GM19239 (cell line): Measurements from ENCODE around the gene DNMT3A.

Experiments
- DNase-seq: peaks from one replicate; pipeline ENCODE4 v3.0.0; 2011; ENCODE audit warnings: low spot score; ENCODE audit not compliant: insufficient read length
- FAIRE-seq: peaks from 2 replicates; lab custom pipeline; 2011; peaks lifted over from hg19 to GRCh38; lab: Jason Lieb, UNC

Gene DNMT3A

DNA sequence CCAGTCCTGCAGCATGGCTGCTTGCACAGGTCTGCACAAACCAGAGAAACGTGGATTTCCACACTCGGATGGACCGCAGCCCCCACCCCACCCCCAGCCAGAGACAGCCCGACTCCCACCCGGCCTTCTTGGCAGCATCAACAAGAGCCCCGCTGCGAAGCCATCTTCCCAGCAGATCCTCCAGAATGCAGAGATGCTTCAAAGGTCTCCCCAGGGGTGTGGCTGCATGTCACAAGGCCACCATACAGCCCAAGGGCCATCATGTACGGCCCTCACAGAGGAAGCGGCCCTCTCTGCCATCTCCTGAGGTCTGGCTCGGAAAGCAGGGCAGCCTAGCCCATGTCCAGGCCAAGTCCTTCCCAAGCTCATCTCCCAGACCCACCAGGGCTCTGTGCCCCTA lies 11.5 kb downstream of the DNMT3A start:
- DNase-seq (no peak), FAIRE-seq (no peak)

- FAIRE-seq, result no peak
Observed at GRCh38 chr2:25328152-25329085, 13.3 kb downstream of the DNMT3A start.

DNA sequence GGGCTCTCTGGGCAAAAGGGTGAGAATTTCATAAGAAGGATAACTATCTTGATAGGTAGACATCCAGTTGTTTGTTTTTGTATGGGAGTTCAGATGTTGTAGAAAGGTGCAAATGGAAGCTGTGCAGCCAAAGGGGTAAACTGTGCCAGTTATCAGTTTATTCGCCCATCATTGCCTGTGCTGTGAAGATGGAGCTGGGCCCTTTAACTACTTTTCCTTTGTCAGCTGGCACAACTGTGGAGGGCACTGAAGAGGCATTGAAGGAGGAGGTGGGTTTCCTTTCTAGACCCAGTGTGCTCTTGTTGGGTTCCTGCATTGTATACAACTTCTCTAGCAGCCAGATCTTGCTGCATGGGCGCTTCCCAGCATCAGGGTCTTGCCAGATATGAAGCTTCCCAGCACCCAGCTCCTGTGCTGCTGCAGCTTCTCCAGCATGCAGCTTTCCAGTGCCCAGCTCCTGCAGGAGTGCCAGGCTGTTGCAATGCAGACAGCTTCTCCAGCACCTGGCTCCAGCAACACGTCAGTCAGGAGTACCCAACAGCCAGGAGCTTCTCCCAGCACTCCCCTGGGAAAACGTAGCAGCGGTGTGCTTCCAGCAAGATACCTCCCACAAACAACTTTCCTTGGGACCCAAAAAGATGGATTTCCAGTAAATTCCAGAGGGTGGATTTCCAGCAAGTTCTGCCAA lies 15.3 kb downstream of the DNMT3A start:
- FAIRE-seq, result no peak
- DNase-seq, result no peak

More at GRCh38 chr2:25328152-25329085, 13.3 kb downstream of the DNMT3A start:
- DNase-seq, result no peak

DNA sequence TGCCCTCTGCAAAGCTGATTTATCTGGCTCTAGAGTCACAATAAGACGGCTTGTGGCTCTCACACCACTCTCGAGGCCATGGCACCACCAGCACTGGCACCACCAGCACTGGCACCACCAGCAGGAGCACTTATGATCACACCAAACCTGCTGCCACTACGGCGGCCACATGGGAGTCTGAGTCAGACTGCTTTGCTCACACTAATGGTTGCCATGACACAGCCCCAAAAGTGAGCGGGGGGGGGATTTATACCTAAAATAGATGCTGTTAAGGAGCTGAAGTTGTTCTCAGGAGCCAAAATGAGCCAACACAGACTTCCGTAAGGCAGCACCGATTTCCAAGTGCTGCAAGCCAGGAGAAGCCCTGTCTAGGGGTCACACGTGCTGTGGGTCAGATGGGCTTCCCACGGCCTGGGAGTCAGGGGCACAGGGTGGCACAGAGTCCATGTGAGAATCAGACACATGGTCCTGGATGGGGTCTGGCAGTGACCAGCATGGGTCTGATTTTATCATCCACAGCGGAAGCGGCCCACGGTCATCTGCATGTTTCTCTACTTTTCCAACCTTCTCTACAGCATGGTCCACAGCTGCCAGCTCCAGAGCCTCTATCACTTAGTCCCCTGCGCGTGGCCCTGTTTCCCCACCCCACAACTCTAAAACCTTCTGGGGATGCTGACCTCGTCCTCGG lies 16.7 kb downstream of the DNMT3A start:
- FAIRE-seq (no peak), DNase-seq (no peak)

GRCh38 chr2:25324251-25324650 lies 17.5 kb downstream of the DNMT3A start:
- DNase-seq (no peak), FAIRE-seq (no peak)

DNA sequence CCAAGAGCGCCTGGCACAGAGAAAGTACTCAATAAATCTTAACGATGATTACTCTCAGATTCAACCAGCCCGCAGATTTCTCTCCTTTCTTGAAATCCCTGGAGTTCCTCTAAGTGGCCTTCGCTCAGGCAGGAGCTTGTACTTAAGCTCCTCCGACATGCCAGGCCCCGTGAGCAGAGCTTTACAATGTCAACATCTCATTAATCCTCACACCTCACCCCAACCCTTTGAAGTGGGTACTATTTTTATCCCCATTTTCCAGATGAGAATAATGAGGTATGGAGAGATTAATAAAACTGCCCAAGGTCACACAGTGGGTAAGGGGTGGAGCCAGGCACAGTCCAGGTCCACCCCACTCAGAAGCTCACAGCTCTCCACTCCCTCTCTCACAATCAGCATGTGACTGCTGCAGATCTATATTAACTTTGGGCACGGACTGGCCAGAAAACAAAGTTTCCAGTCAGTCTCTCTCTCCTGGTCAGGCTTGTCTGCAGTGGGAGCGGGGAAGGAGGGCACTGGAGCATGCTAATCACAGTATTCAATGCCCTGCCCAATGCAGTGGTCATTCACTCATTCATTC lies 18.0 kb downstream of the DNMT3A start:
- no peak for FAIRE-seq
- no peak for DNase-seq

- FAIRE-seq (no peak), DNase-seq (no peak)
Observed at GRCh38 chr2:25323042-25323514, 18.6 kb downstream of the DNMT3A start.

- FAIRE-seq (no peak), DNase-seq (no peak)
Observed at GRCh38 chr2:25322312-25322711, 19.4 kb downstream of the DNMT3A start.

GRCh38 chr2:25320077-25320476 lies 21.6 kb downstream of the DNMT3A start:
- FAIRE-seq (peak; percentile 84), DNase-seq (peak; percentile 48)

GRCh38 chr2:25316101-25316500 lies 25.6 kb downstream of the DNMT3A start:
- FAIRE-seq (no peak), DNase-seq (no peak)

DNA sequence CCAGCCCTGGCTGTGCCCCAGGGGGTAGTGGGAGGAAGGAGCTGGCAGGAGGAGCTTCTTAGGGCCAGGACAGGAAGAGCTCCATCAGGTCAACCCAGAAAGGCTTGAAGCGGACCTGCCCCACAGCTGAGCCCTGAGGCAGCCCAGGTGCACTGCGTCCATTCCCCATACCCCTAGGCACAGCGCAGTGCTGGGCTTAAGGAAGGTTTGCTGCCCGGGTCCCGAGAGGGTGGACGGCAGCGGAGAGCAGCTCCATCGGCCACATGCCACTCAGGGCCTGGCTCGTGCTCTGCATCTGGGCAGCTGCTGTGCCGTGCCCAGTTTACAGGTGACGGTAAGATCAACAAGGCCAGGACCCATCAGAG lies 26.4 kb downstream of the DNMT3A start:
- FAIRE-seq (no peak), DNase-seq (no peak)

DNA sequence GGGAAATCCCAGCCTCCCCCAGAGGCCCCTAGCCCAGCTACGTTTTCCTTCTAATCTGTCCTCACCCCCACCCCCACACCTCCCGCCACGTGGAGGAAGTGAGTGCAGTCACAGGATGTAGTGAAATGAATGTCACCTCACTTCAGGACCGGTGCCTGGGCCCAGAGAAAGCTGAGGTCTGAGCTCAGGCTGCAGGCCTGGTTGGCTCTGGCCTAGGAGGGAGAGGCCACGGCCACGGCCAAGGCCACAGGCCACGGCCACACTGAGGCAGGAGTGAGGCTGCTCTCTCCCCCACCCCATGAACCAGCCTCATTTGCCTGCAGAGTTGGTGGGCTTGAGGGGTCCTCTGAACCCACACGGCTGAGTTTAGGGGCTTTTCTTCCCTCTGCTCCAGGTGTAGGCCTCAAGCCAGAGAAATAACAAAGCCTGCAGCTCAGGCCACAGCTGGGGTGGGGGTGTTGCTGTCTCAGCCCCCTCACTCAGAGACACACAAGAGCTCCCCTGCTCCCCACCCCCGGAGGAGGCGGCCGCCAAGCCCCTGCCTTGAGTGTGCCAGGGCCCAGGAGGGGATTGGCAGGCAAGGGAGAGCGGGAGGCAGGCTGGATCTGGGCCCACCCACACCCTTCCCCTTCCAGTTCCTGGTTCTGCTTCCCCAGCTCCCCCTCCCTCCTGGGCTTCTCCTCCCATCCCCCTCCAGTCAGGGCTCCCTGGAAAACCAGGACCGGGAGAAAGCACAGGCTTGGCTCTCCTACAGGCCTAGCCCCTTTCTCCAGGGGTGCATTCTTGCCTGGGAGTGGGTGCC lies 27.0 kb downstream of the DNMT3A start:
- peak; percentile 96 for FAIRE-seq
- DNase-seq, result peak; percentile 91

- DNase-seq, result no peak
- FAIRE-seq, result no peak
Observed at GRCh38 chr2:25313711-25314513, 27.8 kb downstream of the DNMT3A start.

- FAIRE-seq, result no peak
- no peak for DNase-seq
Observed at GRCh38 chr2:25312958-25313710, 28.6 kb downstream of the DNMT3A start.

DNA sequence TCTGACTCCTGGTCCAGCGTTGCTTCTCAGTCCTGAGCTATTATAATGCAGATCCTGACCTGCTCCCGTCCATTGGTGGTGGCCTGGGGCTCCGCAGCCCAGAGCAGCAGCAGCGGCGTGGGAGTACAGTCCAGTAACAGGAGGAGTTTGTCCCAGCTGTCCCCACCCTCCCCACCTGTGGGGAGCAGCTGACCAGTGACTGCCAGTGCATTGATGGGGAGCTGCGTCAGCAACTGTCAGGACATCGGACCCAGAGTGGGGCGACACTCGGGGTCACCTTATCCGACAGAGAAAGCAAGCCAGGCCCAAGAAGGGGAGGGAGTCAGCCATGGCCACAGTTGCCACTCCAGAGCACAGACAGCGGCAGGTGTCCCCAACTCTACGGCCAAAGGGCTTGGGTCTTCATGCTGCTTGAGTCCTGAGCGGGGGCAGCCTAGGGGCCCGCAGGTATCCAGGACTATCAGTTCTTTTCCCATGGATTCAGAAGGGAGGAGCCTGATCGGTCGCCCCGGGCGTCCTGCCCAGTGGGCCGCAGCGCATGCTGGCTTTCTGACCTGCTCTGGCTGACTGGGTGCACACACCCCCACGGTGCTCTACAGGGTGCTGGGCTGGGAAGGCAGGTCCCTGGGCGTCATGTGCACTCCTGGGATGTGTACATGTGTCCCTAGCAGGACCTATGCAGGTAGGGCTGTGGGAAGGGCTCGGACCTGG lies 29.7 kb downstream of the DNMT3A start:
- FAIRE-seq (no peak), DNase-seq (no peak)

DNA sequence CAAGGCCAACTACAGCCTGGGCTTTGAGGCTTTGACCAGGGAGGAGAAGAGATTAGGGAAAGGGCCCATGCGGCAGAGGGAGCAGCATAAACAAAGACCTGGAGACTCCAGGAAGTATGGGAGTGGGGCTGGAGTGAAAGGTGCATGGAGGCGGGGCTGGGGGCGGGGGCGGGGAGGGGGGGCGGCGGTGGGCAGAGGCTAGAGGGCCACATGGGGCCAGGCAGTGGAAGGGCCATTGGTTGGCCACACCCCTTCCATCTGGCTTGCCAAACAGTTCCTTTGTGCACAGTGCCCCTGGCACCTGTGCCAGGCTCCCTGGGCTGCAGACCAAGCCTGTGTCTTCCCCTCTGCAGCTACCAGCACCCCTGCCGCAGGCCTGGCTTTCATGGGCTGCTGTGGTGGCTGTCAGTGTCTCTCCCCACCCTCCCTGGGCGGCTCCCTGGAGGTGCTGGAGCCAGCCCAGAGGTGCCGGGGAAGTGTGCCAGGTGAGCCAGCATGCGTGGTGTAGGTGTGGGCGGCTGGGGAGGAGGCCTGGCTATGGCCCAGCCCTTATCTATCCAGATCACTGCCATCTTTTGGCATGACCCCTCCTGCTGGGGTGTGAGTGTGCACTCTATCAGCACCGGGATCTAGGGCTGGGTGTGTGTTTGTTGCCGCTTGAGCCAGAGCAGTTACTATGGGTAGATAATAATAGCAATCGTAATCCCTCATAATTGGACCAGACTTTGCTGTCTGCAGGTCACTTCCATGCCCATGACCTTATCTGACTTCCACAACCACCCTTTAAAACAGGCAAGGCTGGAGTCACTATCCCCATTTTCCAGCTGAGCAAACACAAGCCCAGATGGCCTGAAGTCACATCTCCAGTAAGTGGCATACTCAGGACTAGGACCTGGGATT lies 30.5 kb downstream of the DNMT3A start:
- no peak for DNase-seq
- no peak for FAIRE-seq

GRCh38 chr2:25310709-25310964 lies 31.1 kb downstream of the DNMT3A start:
- FAIRE-seq, result no peak
- no peak for DNase-seq
